ENCODE results near the gene L3MBTL1. TPM values are rescaled to one million over a fixed set of nuclear protein-coding genes. Genes with fewer than 3 reads are reported as not detected.
A peak's percentile ranks its signal among the peaks of the same experiment; 100 is the strongest.
"Not testable (repeated sequence)": the region's sequence is repeated elsewhere in the genome, so short reads cannot be mapped to it uniquely, and the experiment has no call there.

L3MBTL1 gene
- total RNA-seq, 1 donor: 7.8 TPM

DNA sequence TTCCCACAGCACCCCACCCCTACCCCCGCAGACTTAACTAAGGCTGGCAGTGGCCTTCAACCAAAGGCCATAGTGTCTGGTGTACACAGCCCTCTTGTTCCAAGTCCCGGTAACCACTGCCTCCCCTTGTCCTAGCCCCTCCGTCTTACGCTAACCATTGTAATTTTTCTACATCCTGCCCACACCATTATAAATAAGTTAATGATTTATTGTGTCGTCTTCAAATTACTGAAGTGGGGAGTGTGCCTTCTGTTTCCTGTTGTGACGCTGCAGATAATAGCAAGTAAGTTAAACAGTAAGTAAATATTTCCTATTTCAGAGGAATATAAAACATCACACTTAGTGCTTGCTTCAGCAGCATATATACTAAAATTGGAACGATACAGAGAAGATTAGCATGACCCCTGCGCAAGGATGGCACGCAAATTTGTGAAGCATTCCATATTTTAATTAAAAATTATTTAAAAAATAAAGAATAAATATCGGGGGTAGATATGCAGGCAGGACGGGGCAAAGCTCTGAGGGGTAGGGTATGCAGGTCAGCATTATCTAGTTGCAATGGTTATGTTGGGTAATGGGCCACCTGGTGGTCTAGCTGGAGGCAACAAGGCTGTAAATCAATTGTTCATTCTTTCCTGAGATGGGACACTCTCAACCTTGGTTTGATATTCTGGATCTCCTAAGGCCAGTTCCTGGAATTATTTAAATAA lies 34.7 kb upstream of the L3MBTL1 start:
- no peak overlapping the region for H3K4me3 ChIP-seq (ENCODE audit: low read depth, low read length)
- TF ChIP-seq, protein P1, sequence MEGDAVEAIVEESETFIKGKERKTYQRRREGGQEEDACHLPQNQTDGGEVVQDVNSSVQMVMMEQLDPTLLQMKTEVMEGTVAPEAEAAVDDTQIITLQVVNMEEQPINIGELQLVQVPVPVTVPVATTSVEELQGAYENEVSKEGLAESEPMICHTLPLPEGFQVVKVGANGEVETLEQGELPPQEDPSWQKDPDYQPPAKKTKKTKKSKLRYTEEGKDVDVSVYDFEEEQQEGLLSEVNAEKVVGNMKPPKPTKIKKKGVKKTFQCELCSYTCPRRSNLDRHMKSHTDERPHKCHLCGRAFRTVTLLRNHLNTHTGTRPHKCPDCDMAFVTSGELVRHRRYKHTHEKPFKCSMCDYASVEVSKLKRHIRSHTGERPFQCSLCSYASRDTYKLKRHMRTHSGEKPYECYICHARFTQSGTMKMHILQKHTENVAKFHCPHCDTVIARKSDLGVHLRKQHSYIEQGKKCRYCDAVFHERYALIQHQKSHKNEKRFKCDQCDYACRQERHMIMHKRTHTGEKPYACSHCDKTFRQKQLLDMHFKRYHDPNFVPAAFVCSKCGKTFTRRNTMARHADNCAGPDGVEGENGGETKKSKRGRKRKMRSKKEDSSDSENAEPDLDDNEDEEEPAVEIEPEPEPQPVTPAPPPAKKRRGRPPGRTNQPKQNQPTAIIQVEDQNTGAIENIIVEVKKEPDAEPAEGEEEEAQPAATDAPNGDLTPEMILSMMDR (IDR thresholded peaks at IDR 0.05; ENCODE audit: insufficient read depth, low read depth, low read length): no peak
- no peak for DNase-seq (ENCODE audit: low read depth)

DNA sequence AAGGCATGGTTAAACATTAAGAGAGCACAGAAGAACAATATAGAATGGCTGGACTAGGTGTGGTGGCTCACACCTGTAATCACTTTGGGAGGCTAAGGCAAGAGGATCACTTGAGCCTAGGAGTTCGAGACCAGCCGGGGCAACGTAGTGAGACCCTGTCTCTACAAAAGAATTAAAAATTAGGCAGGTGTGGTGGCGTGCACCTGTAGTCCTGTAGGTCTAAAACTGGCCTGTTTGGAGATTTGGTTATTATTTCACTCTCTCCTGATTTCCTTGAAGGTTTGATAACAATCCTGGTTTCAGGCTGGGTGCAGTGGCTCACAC lies 34.2 kb upstream of the L3MBTL1 start:
- H3K4me3 ChIP-seq (ENCODE audit: low read depth, low read length): no peak overlapping the region
- TF ChIP-seq, protein P1 (IDR thresholded peaks at IDR 0.05; ENCODE audit: insufficient read depth, low read depth, low read length): no peak
- DNase-seq (ENCODE audit: low read depth): no peak

GRCh38 chr20:43477193-43477592 lies 30.3 kb upstream of the L3MBTL1 start:
- DNase-seq (ENCODE audit: low read depth): no peak
- H3K4me3 ChIP-seq (ENCODE audit: low read depth, low read length): no peak overlapping the region
- TF ChIP-seq, protein P1 (IDR thresholded peaks at IDR 0.05; ENCODE audit: insufficient read depth, low read depth, low read length): no peak

- DNase-seq (ENCODE audit: low read depth): no peak
- no peak overlapping the region for H3K4me3 ChIP-seq (ENCODE audit: low read depth, low read length)
- TF ChIP-seq, protein P1 (IDR thresholded peaks at IDR 0.05; ENCODE audit: insufficient read depth, low read depth, low read length): no peak
These were observed 29.9 kb upstream of the L3MBTL1 start for GRCh38 chr20:43477619-43478018.

DNA sequence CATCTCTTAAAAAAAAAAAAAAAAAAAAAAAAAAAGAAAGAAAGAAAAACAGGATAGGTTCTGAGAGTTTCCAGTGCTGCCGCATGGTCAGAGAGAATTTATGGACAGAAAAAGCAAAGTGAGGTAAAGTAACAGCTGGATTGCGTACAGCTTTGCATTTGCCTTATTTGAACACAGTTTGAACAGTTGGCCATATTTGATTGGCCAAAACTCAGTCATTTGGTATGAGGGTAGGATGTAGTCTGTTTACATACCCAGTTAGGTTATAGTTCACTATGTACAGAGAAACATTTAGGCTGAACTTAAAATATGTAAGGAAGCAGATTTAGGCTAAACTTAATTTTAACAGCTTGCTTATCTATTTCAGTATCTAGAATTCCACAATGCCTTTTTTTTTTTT lies 17.5 kb upstream of the L3MBTL1 start:
- peak; percentile 25 for DNase-seq (ENCODE audit: low read depth)
- TF ChIP-seq, protein P1 (IDR thresholded peaks at IDR 0.05; ENCODE audit: insufficient read depth, low read depth, low read length): no peak
- H3K4me3 ChIP-seq (ENCODE audit: low read depth, low read length): no peak overlapping the region

- TF ChIP-seq, protein P1 (IDR thresholded peaks at IDR 0.05; ENCODE audit: insufficient read depth, low read depth, low read length): no peak
- no peak overlapping the region for H3K4me3 ChIP-seq (ENCODE audit: low read depth, low read length)
- no peak for DNase-seq (ENCODE audit: low read depth)
These were observed 15.4 kb upstream of the L3MBTL1 start for GRCh38 chr20:43492101-43492500.

GRCh38 chr20:43495388-43495787 lies 12.1 kb upstream of the L3MBTL1 start:
- TF ChIP-seq, protein P1 (IDR thresholded peaks at IDR 0.05; ENCODE audit: insufficient read depth, low read depth, low read length): no peak

DNA sequence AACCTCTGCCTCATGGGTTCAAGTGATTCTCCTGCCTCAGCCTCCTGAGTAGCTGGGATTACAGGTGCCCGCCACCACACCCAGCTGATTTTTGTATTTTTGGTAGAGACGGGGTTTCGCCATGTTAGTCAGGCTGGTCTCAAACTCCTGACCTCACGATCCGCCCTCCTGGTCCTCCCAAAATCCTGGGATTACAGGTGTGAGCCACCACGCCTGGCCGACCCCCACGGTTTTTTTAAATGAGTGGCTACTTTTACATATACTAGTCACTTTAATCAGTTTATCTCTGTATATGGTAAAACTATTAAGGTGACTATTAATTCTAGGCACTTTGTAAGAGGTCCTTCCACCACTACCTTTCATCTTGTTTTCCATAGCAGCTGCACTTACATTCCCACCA lies 5.5 kb upstream of the L3MBTL1 start:
- DNase-seq (ENCODE audit: low read depth); H3K4me3 ChIP-seq (ENCODE audit: low read depth, low read length): not testable (repeated sequence)

More at GRCh38 chr20:43495388-43495787, 12.1 kb upstream of the L3MBTL1 start:
- DNase-seq (ENCODE audit: low read depth): no peak
- no peak overlapping the region for H3K4me3 ChIP-seq (ENCODE audit: low read depth, low read length)
